Transverse colon (tissue), 4 donors: ENCODE data around the gene LARP4. TPM values are rescaled to one million over a fixed set of nuclear protein-coding genes. Genes with fewer than 3 reads are reported as not detected.

Experiments
- DNase-seq: peaks from one replicate; pipeline ENCODE4 v3.0.0-alpha.2; 2019
- H3K27ac ChIP-seq, 4 donors: fragments of 200-600 bp; sonication (generic); 2 replicates each; pipeline ENCODE4 v1.5.1; 2016 to 2018; ENCODE audit warnings: inconsistent platforms in 4 of 4
- H3K27me3 ChIP-seq: fragments of 200-600 bp; sonication (generic); 2 replicates; pipeline ENCODE4 v1.5.1; 2017; ENCODE audit warnings: inconsistent platforms
- H3K36me3 ChIP-seq, 4 donors: fragments of 200-600 bp; sonication (generic); 2 replicates each; pipeline ENCODE4 v1.5.1; 2017 to 2019; ENCODE audit warnings: inconsistent platforms in 4 of 4
- H3K4me1 ChIP-seq, 4 donors: fragments of 200-600 bp; sonication (generic); 2 replicates each; pipeline ENCODE4 v1.5.1; 2017 to 2020; ENCODE audit warnings: inconsistent platforms in 4 of 4
- H3K4me3 ChIP-seq, 4 donors: fragments of 200-600 bp; sonication (generic); 1 replicate in 1 of 4; 2 replicates in 3 of 4; pipeline versions ENCODE4 v1.5.1 to v1.6.1; 2017 to 2019; ENCODE audit warnings: inconsistent platforms in 4 of 4
- H3K9me3 ChIP-seq, 2 donors: fragments of 200-600 bp; sonication (generic); 2 replicates each; pipeline ENCODE4 v1.5.1; 2017 to 2019; ENCODE audit warnings: inconsistent platforms in 2 of 2
- CTCF ChIP-seq, 5 experiments: fragments of 200-600 bp in 3 of 5; fragments of 450-650 bp in 2 of 5; sonication (generic) in 3 of 5; IDR thresholded peaks; 1 replicate in 2 of 5; 2 replicates in 3 of 5; pipeline ENCODE4 v1.5.1; 2016 to 2017; ENCODE audit warnings: antibody characterized with exemption in 5 of 5, inconsistent platforms in 3 of 5, mild to moderate bottlenecking in 2 of 5, moderate library complexity in 1 of 5
- EP300 ChIP-seq: sonication (generic); formaldehyde crosslinking; IDR thresholded peaks from one replicate; pipeline ENCODE4 v1.6.1; 2017; ENCODE audit warnings: antibody characterized with exemption, low read depth
- POLR2A ChIP-seq: fragments of 450-650 bp; IDR thresholded peaks from one replicate; pipeline ENCODE4 v1.6.1; 2016; ENCODE audit warnings: antibody characterized with exemption, mild to moderate bottlenecking, moderate library complexity
- POLR2AphosphoS5 ChIP-seq, 3 donors: sonication (generic); formaldehyde crosslinking; IDR thresholded peaks; one replicate each; pipeline ENCODE4 v1.6.1; 2016; ENCODE audit warnings: antibody characterized with exemption in 3 of 3
- WGBS, 2 donors: methylation state at CpG; one replicate each; pipeline ENCODE4 v1.1.5; 2018; ENCODE audit warnings: low coverage in 1 of 2; 5-methylcytosine and 5-hydroxymethylcytosine counted together
- in situ Hi-C, 4 donors: fragments of 200-750 bp; cut with MboI; loops; one replicate each; pipeline versions ENCODE4 v1.15.0 to v1.15.1; 2017; ENCODE audit warnings: low sequenced_read_pairs in 3 of 4, low pct_ligation_motif_present in 1 of 4, low pct_unique_long_range_greater_than_20kb in 1 of 4
- intact Hi-C: fragments of 100-400 bp; cut with DNase I; formaldehyde crosslinking; loops from one replicate; pipeline ENCODE4 v1.15.1; 2023; ENCODE audit warnings: low total_unique reads
- total RNA-seq, 4 donors: library from RNA; depleted of rRNA; stranded (reverse); fragments of >200 nt; gene quantifications; one replicate each; pipeline ENCODE4 v1.1.0, GENCODE V29; 2016

The LARP4 gene
- total RNA-seq, 4 donors from 2014 or later = 13.5 to 58.1 (median 39.6) TPM

GRCh38 chr12:50401500-50402081 is 906 bp downstream of the LARP4 start:
- intact Hi-C loops = loop anchor here (10.0 kb wide), 1 partner anchor 1257 kb away; no protein-coding TSS in a partner anchor
- peak; percentile 13 for DNase-seq

GRCh38 chr12:50402264-50403000 is 1.7 kb downstream of the LARP4 start:
- in situ Hi-C loops = no loop called here
- Histone ChIP-seq H3K4me1 (peaks cover 6 to 36% (median 15%) of the 10 kb centered on the region in 4 donors), H3K27ac (peak overlapping the region; percentile 93 to 95 (median 94)), H3K36me3 (no peaks in the 10 kb centered on the region), H3K4me3 (peak overlapping the region; percentile 50 to 68 (median 63)), H3K9me3 (no peaks in the 10 kb centered on the region), H3K27me3 (no peaks in the 10 kb centered on the region)
- 17 to 34% methylated on average over 7 of the region's 7 CpGs for WGBS, 2 donors
- TF ChIP-seq POLR2A (no peak), EP300 (no peak), POLR2AphosphoS5 (IDR thresholded peaks at IDR 0.05) (no peak), CTCF (IDR thresholded peaks at IDR 0.05) (no peak)
- DNase-seq = no peak
- intact Hi-C loops = loop anchor here (10.0 kb wide), 1 partner anchor 1258 kb away; no protein-coding TSS in a partner anchor

More at GRCh38 chr12:50401500-50402081, 906 bp downstream of the LARP4 start:
- Histone ChIP-seq H3K36me3 (no peaks in the 10 kb centered on the region), H3K27me3 (peaks cover 5% of the 10 kb centered on the region), H3K4me3 (peak overlapping the region; percentile 50 to 68 (median 63)), H3K4me1 (peaks cover 6 to 33% (median 15%) of the 10 kb centered on the region in 4 donors), H3K27ac (peak overlapping the region; percentile 93 to 95 (median 94)), H3K9me3 (no peaks in the 10 kb centered on the region)
- no peak for TF ChIP-seq EP300
- TF ChIP-seq CTCF (IDR thresholded peaks at IDR 0.05) = no peak
- peak in 2 of 3 donors; percentile 43 to 67 for TF ChIP-seq POLR2AphosphoS5 (IDR thresholded peaks at IDR 0.05)
- TF ChIP-seq POLR2A = no peak
- 1 to 2% methylated on average over 14 to 16 of the region's 16 CpGs for WGBS, 2 donors
- in situ Hi-C loops = no loop called here

GRCh38 chr12:50403001-50403440 is 2.3 kb downstream of the LARP4 start:
- intact Hi-C loops = loop anchor here (10.0 kb wide), 1 partner anchor 1258 kb away; no protein-coding TSS in a partner anchor

More at GRCh38 chr12:50403001-50403440, 2.3 kb downstream of the LARP4 start:
- Histone ChIP-seq H3K27me3 (no peaks in the 10 kb centered on the region), H3K27ac (peak overlapping the region; percentile 93 to 95 (median 94)), H3K4me3 (peak overlapping the region in 2 of 4 donors; percentile 60 to 66), H3K4me1 (peaks cover 6 to 40% (median 15%) of the 10 kb centered on the region in 4 donors), H3K36me3 (no peaks in the 10 kb centered on the region), H3K9me3 (no peaks in the 10 kb centered on the region)
- no peak for TF ChIP-seq POLR2AphosphoS5 (IDR thresholded peaks at IDR 0.05)
- no peak for TF ChIP-seq CTCF (IDR thresholded peaks at IDR 0.05)
- TF ChIP-seq EP300 = no peak
- TF ChIP-seq POLR2A = no peak
- no peak for DNase-seq
- in situ Hi-C loops = no loop called here
- 23 to 24% methylated on average over 3 of the region's 3 CpGs for WGBS, 2 donors
